Esophagus squamous epithelium (tissue), 5 donors: ENCODE results near the gene TREX2. TPM values are rescaled to one million over a fixed set of nuclear protein-coding genes. Genes with fewer than 3 reads are reported as not detected.

Source experiments
- DNase-seq: peaks from one replicate; lab custom pipeline; 2025; lab: John Stamatoyannopoulos, UW
- H3K27ac ChIP-seq, 4 donors: fragments of 200-600 bp; sonication (generic); one replicate each; pipeline ENCODE4 v1.5.1; 2016 to 2019; ENCODE audit warnings: mild to moderate bottlenecking in 1 of 4
- H3K27me3 ChIP-seq, 4 donors: fragments of 200-600 bp; sonication (generic); 1 replicate in 3 of 4; 2 replicates in 1 of 4; pipeline versions ENCODE4 v1.5.1 to v1.6.0; 2017 to 2021; ENCODE audit warnings: antibody characterized with exemption in 1 of 4
- H3K36me3 ChIP-seq, 3 donors: fragments of 200-600 bp; sonication (generic); one replicate each; pipeline ENCODE4 v1.5.1; 2016 to 2019
- H3K4me1 ChIP-seq, 3 donors: fragments of 200-600 bp; sonication (generic); one replicate each; pipeline ENCODE4 v1.5.1; 2017 to 2019
- H3K4me3 ChIP-seq, 4 donors: fragments of 200-600 bp; sonication (generic); 1 replicate in 3 of 4; 2 replicates in 1 of 4; pipeline ENCODE4 v1.5.1; 2016 to 2019; ENCODE audit warnings: mild to moderate bottlenecking in 2 of 4, moderate library complexity in 1 of 4
- H3K9me3 ChIP-seq, 3 donors: fragments of 200-600 bp; sonication (generic); one replicate each; pipeline ENCODE4 v1.5.1; 2016 to 2019
- POLR2A ChIP-seq, 4 donors: fragments of 450-650 bp; IDR thresholded peaks; one replicate each; pipeline ENCODE4 v1.6.1; 2017; ENCODE audit warnings: antibody characterized with exemption in 4 of 4, mild to moderate bottlenecking in 4 of 4, moderate library complexity in 3 of 4
- WGBS, 2 donors: methylation state at CpG; one replicate each; pipeline ENCODE4 v1.1.5; 2018; 5-methylcytosine and 5-hydroxymethylcytosine counted together
- intact Hi-C: fragments of 100-400 bp; cut with DNase I; formaldehyde crosslinking; loops from one replicate; pipeline ENCODE4 v1.15.0; 2022
- total RNA-seq, 4 donors: library from RNA; depleted of rRNA; stranded (reverse); fragments of >200 nt; gene quantifications; one replicate each; pipeline ENCODE4 v1.1.0, GENCODE V29; 2016
- TF ChIP-seq, protein P1 (sequence below), 6 experiments: fragments of 450-650 bp in 4 of 6; fragments of 200-600 bp in 2 of 6; sonication (generic) in 2 of 6; IDR thresholded peaks; one replicate each; pipeline ENCODE4 v1.5.1; 2016 to 2019; ENCODE audit warnings: antibody characterized with exemption in 6 of 6, mild to moderate bottlenecking in 4 of 6, moderate library complexity in 4 of 6
- donor health status: DM: yes; HTN: yes; CAD: no.

Gene TREX2
- total RNA-seq, 4 donors from 2014 or later, result 1.4 to 6.6 (median 4.3) TPM

DNA sequence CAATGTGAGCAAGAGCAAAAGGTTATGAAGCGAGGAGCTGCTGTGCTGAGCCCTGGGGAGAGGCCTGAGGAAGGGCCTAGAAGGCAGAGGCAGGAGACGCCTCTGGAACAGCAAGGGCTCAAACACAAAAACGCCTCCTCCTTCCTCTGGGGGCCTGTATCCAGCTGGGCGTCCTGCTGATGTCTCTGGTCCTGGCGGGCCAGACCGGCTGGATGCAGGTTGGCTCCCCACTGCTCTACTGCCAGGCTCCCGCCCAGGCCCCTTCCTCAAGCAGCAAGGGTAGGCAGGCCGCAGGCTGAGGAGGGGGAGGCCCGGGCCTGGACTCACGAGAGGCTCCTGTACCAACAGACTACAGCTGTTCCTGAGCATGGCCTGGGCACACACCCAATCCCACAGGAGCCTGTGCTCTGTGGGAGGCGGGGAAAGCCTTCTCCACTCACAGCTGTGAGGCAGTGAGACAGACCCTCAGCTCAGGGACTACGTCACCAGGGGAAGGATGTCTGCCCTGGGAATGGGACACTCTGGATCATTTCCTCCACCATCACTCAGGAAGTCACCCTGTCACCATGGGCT lies 22.2 kb upstream of the TREX2 start:
- H3K27ac ChIP-seq, result no peak overlapping the region
- H3K36me3 ChIP-seq, result peaks cover 0 to 10% (median 0%) of the 10 kb centered on the region in 3 donors
- H3K4me1 ChIP-seq, result peaks cover 0 to 43% (median 10%) of the 10 kb centered on the region in 3 donors
- 85 to 100% methylated on average over 1 to 4 of the region's 12 CpGs for WGBS, 2 donors
- H3K4me3 ChIP-seq, result no peak overlapping the region
- TF ChIP-seq, protein P1, sequence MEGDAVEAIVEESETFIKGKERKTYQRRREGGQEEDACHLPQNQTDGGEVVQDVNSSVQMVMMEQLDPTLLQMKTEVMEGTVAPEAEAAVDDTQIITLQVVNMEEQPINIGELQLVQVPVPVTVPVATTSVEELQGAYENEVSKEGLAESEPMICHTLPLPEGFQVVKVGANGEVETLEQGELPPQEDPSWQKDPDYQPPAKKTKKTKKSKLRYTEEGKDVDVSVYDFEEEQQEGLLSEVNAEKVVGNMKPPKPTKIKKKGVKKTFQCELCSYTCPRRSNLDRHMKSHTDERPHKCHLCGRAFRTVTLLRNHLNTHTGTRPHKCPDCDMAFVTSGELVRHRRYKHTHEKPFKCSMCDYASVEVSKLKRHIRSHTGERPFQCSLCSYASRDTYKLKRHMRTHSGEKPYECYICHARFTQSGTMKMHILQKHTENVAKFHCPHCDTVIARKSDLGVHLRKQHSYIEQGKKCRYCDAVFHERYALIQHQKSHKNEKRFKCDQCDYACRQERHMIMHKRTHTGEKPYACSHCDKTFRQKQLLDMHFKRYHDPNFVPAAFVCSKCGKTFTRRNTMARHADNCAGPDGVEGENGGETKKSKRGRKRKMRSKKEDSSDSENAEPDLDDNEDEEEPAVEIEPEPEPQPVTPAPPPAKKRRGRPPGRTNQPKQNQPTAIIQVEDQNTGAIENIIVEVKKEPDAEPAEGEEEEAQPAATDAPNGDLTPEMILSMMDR (IDR thresholded peaks at IDR 0.05), result no peak
- TF ChIP-seq POLR2A (IDR thresholded peaks at IDR 0.05), result no peak
- no peak for DNase-seq
- H3K27me3 ChIP-seq, result no peaks in the 10 kb centered on the region
- intact Hi-C loops, result no loop called here
- no peaks in the 10 kb centered on the region for H3K9me3 ChIP-seq

DNA sequence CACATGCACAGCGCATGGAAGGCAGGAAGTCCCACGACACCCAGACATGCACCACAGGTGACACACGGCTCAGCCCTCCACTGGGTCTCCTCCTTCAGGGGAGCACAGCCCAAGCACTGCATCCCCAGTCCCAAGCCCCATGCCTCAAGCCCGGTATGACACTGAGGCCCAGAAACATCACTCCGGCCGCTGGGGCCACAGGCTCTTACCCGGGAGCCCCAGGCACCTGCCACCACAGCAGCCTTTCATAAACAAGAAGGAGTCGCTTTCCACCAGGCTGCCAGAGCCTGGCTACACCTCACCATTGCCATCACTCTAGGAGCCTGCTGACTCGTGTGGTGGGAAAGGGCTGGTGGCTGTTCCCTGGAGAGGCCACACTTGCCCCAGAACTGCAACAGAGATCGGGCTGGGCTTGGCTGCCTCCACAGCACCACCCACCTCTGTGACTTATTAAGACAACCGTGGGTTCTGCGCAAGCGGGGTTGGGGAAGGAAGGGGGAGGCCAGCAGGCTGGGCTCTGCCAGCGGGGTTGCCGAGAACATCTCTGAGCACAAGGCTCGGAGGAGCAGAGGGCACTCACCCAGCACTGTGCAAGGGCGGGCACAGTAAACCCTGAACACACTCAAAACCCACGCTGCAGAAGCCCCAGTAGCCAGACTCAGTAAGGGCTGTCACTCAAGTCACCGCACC lies 20.0 kb upstream of the TREX2 start:
- peaks cover 0 to 40% (median 10%) of the 10 kb centered on the region in 3 donors for H3K4me1 ChIP-seq
- 80% methylated on average over 12 of the region's 19 CpGs; no CpG with 5 or more reads in 1 of the 2 donors for WGBS, 2 donors
- H3K4me3 ChIP-seq, result no peak overlapping the region
- no peaks in the 10 kb centered on the region for H3K9me3 ChIP-seq
- intact Hi-C loops, result no loop called here
- H3K27ac ChIP-seq, result no peak overlapping the region
- no peaks in the 10 kb centered on the region for H3K27me3 ChIP-seq
- TF ChIP-seq POLR2A (IDR thresholded peaks at IDR 0.05), result no peak
- TF ChIP-seq, protein P1 (IDR thresholded peaks at IDR 0.05), result no peak
- no peak for DNase-seq
- H3K36me3 ChIP-seq, result peaks cover 0 to 20% (median 0%) of the 10 kb centered on the region in 3 donors

DNA sequence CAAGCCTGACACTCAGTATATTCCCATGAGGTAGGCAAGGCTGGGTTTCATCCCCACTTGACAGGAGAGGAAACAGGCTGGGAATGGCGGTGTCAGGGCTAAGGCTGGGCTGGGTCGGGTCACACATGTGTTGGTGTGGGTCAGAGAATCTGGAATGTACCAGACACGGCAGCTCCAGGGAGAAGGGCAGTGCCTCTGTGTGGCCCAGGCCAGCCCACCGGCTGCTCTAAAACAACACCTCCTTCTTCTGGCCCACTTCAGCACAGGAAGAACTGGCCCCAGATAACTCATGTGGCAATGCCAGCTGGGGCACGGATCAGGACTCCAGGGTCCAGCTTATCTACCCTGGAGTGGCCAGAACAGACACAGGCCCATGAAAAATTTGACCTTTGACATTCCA lies 18.3 kb upstream of the TREX2 start:
- no peaks in the 10 kb centered on the region for H3K27me3 ChIP-seq
- intact Hi-C loops, result no loop called here
- no peak overlapping the region for H3K4me3 ChIP-seq
- H3K4me1 ChIP-seq, result peaks cover 0 to 29% (median 3%) of the 10 kb centered on the region in 3 donors
- H3K27ac ChIP-seq, result no peak overlapping the region
- WGBS, 2 donors, result 90% methylated on average over 2 of the region's 5 CpGs; no CpG with 5 or more reads in 1 of the 2 donors
- DNase-seq, result no peak
- H3K9me3 ChIP-seq, result no peaks in the 10 kb centered on the region
- H3K36me3 ChIP-seq, result peaks cover 0 to 20% (median 0%) of the 10 kb centered on the region in 3 donors
- TF ChIP-seq, protein P1 (IDR thresholded peaks at IDR 0.05), result no peak
- no peak for TF ChIP-seq POLR2A (IDR thresholded peaks at IDR 0.05)

DNA sequence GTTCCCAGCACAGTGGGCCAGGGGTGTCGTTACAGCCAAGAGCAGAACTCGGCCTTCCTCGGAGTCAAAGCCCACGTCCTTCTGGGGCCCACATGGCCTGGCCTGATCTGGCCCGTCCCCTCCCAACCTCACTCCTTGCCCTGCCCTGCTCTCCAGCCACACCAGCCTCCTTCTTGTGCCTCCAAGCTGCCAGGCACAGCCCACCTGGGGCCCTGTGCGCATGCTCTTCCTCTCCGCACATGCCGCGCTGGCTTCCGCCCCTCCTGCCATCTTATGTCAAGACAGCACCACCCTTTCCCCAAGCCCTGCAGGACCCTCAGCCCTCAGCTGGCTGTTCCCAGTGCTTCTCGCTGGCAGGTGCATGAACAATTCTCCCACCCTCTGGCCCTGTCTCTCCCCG lies 17.7 kb upstream of the TREX2 start:
- no peaks in the 10 kb centered on the region for H3K27me3 ChIP-seq
- no peak overlapping the region for H3K4me3 ChIP-seq
- peaks cover 0 to 24% (median 0%) of the 10 kb centered on the region in 3 donors for H3K4me1 ChIP-seq
- H3K27ac ChIP-seq, result no peak overlapping the region
- WGBS, 2 donors, result 67 to 75% methylated on average over 8 to 12 of the region's 12 CpGs
- intact Hi-C loops, result no loop called here
- TF ChIP-seq, protein P1 (IDR thresholded peaks at IDR 0.05), result no peak
- TF ChIP-seq POLR2A (IDR thresholded peaks at IDR 0.05), result no peak
- H3K9me3 ChIP-seq, result no peaks in the 10 kb centered on the region
- no peak for DNase-seq
- H3K36me3 ChIP-seq, result peaks cover 0 to 20% (median 0%) of the 10 kb centered on the region in 3 donors

DNA sequence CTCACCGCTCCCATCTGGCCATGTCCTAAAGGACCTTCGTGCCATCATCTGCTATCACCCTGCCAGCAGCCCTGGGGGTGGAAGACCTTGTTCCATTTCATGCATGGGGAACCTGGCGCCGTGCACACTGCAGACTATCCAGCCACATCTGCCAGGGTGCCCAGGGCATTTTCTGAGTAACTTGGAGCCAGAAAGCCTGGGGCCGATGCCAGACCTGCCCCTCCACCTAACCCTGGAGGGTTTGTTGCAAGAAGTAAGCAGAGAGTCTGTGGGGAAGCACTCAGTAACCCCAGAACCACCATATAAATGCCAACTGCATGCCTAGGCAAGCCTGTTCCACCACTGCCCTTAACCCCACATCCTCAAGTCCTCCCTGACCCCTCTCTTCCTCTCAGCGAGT lies 17.2 kb upstream of the TREX2 start:
- no peaks in the 10 kb centered on the region for H3K9me3 ChIP-seq
- TF ChIP-seq, protein P1 (IDR thresholded peaks at IDR 0.05), result no peak
- TF ChIP-seq POLR2A (IDR thresholded peaks at IDR 0.05), result no peak
- H3K4me1 ChIP-seq, result peaks cover 0 to 19% (median 0%) of the 10 kb centered on the region in 3 donors
- peaks cover 0 to 20% (median 0%) of the 10 kb centered on the region in 3 donors for H3K36me3 ChIP-seq
- no peak for DNase-seq
- WGBS, 2 donors, result 45 to 66% methylated on average over 2 to 4 of the region's 6 CpGs
- H3K4me3 ChIP-seq, result no peak overlapping the region
- no peak overlapping the region for H3K27ac ChIP-seq
- no peaks in the 10 kb centered on the region for H3K27me3 ChIP-seq
- intact Hi-C loops, result no loop called here
